Caki2 (cell line): ENCODE data around the gene ACOT13. TPM values are rescaled to one million over a fixed set of nuclear protein-coding genes. Genes with fewer than 3 reads are reported as not detected.
"Not testable (repeated sequence)": the region's sequence is repeated elsewhere in the genome, so short reads cannot be mapped to it uniquely, and the experiment has no call there.

Experiments
- DNase-seq: peaks from one replicate; pipeline ENCODE4 v3.0.0-alpha.2; 2015; ENCODE audit warnings: low read depth
- in situ Hi-C: cut with HindIII; loops from 2 replicates; pipeline ENCODE4 v1.10.0; 2016; ENCODE audit warnings: low sequenced_read_pairs, low pct_unique_long_range_greater_than_20kb, mixed read lengths
- total RNA-seq: library from RNA; depleted of rRNA; stranded (reverse); fragments of >200 nt; shearing (Covaris generic); gene quantifications from 2 replicates; pipeline ENCODE4 v1.2.3, GENCODE V29; 2014; ENCODE audit warnings: low replicate concordance; rRNA removed

ACOT13 gene
- total RNA-seq, 1 experiment from 2014 or later = 56.4 TPM

DNA sequence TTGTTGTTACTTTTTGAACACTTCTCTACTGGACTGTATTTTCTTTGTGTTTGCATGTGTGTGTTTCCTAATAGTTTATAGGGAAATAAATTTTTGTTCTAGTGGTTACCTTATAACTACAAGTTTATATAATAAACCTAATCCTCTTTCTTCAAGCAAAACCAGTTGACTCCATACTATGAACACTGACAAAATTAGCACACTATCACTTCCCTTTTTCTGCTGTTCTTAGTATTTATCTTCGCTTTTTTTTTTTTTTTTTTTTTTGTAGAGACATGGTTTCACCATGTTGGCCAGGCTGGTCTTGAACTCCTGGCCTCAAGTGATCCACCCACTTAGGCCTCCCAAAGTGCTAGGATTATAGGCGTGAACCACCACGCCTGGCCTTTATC lies 77.1 kb downstream of the ACOT13 start:
- in situ Hi-C loops = no loop called here
- DNase-seq = no peak

DNA sequence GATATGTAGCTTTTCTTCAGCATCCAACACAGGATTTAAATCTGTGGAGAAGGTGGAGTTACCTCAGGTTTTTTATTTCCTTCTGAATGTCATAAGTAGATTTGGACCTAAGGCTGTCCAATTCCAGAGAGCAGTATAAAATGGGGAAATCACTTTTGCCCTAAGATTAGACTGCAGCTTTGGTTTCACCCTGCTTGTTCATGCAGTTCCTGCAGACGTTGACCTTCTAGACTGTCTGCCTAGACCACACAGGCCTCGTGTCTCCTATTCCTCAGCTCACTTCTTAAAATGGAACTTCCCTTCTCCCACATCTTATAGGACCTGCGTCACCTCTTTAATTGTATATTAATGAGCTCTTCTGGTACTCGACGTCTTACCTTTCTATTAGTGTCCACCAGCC lies 78.0 kb downstream of the ACOT13 start:
- no peak for DNase-seq
- in situ Hi-C loops = no loop called here

DNA sequence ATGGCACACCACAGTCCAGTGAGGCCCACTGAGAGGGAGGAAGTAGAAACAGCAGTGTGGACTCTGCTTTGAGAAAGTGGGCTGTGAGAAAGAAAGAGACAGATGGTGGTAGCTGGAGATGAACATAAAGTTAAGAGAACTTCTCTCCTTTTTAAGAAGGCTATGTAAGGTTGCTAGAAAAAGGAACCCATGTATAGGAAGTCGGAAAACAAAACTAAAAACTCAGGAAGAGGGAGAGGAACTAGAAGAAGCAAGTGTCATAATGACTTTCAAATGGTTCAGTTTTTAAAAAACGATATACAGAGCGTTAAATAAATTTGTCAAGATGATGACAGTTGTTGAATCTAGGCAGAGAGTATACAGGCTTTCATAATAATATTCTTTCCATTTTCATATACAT lies 82.4 kb downstream of the ACOT13 start:
- in situ Hi-C loops = no loop called here
- DNase-seq = no peak

DNA sequence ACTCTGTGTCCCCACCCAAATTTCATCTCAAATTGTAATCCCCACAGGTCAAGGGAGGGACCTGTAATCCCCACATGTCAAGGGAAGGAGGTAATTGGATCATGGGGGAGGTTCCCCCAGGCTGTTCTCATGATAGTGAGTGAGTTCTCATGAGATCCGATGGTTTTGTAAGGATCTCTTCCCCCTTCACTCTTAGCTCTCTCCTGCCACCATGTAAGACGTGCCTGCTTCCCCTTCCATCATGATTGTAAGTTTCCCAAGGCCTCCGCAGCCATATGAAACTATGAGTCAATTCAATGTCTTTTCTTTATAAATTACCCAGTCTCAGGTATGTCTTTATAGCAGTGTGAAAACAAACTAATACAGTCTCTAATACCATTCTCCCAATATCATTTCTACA lies 84.0 kb downstream of the ACOT13 start:
- in situ Hi-C loops = not testable (repeated sequence)

DNA sequence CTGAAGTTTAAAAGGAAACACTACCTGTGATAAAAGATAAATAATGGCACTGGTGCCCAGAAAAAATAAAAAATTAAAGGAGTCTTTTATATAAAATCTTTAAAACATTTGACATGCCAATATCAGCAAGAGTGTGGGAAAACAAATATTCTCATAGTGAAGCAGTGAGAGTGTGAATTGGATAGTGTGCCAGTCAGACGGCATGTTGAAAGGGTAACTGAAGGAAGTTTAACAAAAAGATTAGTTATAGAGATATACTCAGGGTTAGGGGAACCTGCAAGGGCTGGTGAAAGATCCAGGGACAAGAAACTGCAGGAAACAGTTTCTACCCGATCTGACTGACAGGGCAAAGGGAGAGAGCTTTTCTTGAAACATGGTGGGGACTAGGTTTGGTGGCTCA lies 85.6 kb downstream of the ACOT13 start:
- in situ Hi-C loops = no loop called here
- no peak for DNase-seq

More for the DNA sequence above, 84.0 kb downstream of the ACOT13 start:
- not testable (repeated sequence) for DNase-seq

DNA sequence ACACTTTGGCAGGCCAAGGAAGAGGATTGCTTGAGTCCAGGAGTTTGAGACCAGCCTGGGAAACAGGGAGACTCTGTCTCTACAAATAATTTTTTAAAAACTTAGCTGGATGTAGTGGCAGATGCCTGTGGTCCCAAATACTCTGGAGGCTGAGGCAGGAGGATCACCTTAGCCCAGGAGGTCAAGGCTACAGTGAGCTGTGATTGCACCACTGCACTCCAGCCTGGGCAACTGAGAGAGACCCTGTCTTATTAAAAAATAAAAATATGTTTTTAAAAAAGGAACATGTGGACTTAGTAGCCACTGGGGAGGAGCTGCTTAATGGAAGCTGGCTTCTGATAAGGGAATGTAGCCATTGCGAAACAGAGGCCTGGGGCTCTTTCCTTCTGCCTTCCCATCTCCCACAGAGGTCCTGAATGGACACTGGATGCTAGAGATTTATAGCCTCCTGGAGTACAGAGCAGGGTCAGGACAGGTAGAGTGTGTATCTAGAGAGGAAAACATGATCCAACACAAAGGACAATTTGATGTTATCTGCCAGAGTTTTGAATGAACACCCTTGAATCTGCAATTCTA lies 86.1 kb downstream of the ACOT13 start:
- no peak for DNase-seq

DNA sequence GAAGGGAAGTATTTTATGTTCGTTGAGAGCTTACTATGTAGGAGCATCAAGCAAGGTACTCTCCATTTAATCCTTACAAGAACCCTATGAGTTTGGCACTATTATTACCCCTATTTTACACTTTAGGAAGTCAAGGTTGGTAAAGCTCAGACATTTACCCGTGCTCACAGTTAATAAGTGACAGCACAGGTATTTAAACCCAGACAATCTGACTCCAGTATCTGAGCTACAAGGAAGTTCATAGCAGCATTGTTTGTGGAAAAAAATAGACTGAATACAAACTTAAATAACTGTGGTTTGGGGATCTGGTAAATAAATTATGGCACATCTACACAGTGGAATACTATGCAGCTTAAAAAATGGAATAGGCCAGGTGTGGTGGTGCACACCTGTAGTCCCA lies 86.7 kb downstream of the ACOT13 start:
- DNase-seq = no peak
- in situ Hi-C loops = no loop called here

More for the DNA sequence above, 86.1 kb downstream of the ACOT13 start:
- in situ Hi-C loops = no loop called here

DNA sequence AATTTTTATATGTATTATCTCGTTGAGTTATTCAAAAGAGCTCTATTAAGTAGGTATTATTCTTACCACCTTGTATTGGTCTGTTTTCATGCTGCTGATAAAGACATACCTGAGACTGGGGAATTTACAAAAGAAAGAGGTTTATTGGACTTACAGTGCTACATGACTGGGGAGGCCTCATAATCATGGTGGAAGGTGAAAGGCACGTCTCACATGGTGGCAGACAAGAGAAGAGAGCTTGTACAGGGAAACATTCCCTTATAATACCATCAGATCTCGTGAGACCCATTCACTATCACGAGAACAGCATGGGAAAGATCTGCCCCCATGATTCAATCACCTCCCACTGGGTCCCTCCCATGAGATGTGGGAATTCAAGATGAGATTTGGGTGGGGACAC lies 87.5 kb downstream of the ACOT13 start:
- DNase-seq, in situ Hi-C loops: not testable (repeated sequence)

Other genes starting within 250 kb of the ACOT13 start
- gene GPLD1, start 177.5 kb upstream of the ACOT13 start, total RNA-seq = 1.3 and 4.9 TPM in 2 replicates
- gene ALDH5A1, start 172.1 kb upstream of the ACOT13 start, total RNA-seq = 8.4 and 11.3 TPM in 2 replicates
- gene KIAA0319, start 20.9 kb upstream of the ACOT13 start, total RNA-seq = 6.1 and 6.4 TPM in 2 replicates
- gene TDP2, start 178 bp upstream of the ACOT13 start, total RNA-seq = 230 and 231 TPM in 2 replicates
- 68.5 and 77.5 TPM in 2 replicates for gene C6orf62, start 52.1 kb downstream of the ACOT13 start, total RNA-seq
- 121 and 134 TPM in 2 replicates for gene GMNN, start 107.9 kb downstream of the ACOT13 start, total RNA-seq
- gene ARMH2, start 131.8 kb downstream of the ACOT13 start, total RNA-seq = not detected in 2 replicates